WTC11 (cell line): Measurements from ENCODE around the gene SCYGR5. TPM values are rescaled to one million over a fixed set of nuclear protein-coding genes. Genes with fewer than 3 reads are reported as not detected.

Experiments
- ATAC-seq: fragments of 200-7000 bp; cut with Tn5 transposase; 2 replicates; pipeline ENCODE4 v1.10.0; 2021; ENCODE audit warnings: mild to moderate bottlenecking, moderate library complexity
- CTCF ChIA-PET: fragments of 300-600 bp; sonication (Branson Sonifier 250); formaldehyde crosslinking; loops from one replicate; lab custom pipeline; 2021; ENCODE audit warnings: antibody characterized with exemption; lab: Charles Lee
- POLR2A ChIA-PET: fragments of 350-600 bp; sonication (Branson Sonifier 250); formaldehyde crosslinking; loops from one replicate; lab custom pipeline; 2021; ENCODE audit warnings: antibody characterized with exemption; lab: Charles Lee
- DNase-seq: peaks from one replicate; pipeline ENCODE4 v3.0.0; 2021; ENCODE audit warnings: low spot score
- H3K27ac Mint-ChIP-seq: 2 replicates; pipeline ENCODE4 v1.8.0; 2021; ENCODE audit warnings: mixed read lengths
- H3K27me3 Mint-ChIP-seq: 2 replicates; pipeline ENCODE4 v1.8.0; 2021; ENCODE audit warnings: low read depth, mild to moderate bottlenecking, moderate library complexity, mixed read lengths
- H3K36me3 Mint-ChIP-seq: 2 replicates; pipeline ENCODE4 v1.8.0; 2021; ENCODE audit warnings: mixed read lengths
- H3K4me1 Mint-ChIP-seq: 2 replicates; pipeline ENCODE4 v1.8.0; 2022; ENCODE audit warnings: mixed read lengths
- H3K4me3 Mint-ChIP-seq: 2 replicates; pipeline ENCODE4 v1.8.0; 2021; ENCODE audit warnings: mild to moderate bottlenecking, moderate library complexity, mixed read lengths
- H3K9me3 Mint-ChIP-seq: 2 replicates; pipeline ENCODE4 v1.8.0; 2021; ENCODE audit warnings: mixed read lengths
- AFF4 ChIP-seq: sonication (generic); formaldehyde crosslinking; IDR thresholded peaks from 2 replicates; pipeline ENCODE4 v1.8.1; 2023; ENCODE audit warnings: mild to moderate bottlenecking, missing genetic modification reagents, borderline replicate concordance
- ATF3 ChIP-seq: sonication (generic); formaldehyde crosslinking; conservative IDR thresholded peaks from 2 replicates; pipeline ENCODE4 v1.8.1; 2022; ENCODE audit warnings: mild to moderate bottlenecking, missing genetic modification reagents
- ESRRA ChIP-seq: sonication (generic); formaldehyde crosslinking; IDR thresholded peaks from 2 replicates; pipeline ENCODE4 v1.8.1; 2022; ENCODE audit warnings: mild to moderate bottlenecking, missing genetic modification reagents, borderline replicate concordance
- MYBL2 ChIP-seq: sonication (generic); formaldehyde crosslinking; IDR thresholded peaks from 2 replicates; pipeline ENCODE4 v1.8.1; 2023; ENCODE audit warnings: mild to moderate bottlenecking, moderate library complexity, missing genetic modification reagents
- NFYB ChIP-seq: sonication (generic); formaldehyde crosslinking; conservative IDR thresholded peaks from 2 replicates; pipeline ENCODE4 v1.8.0; 2022; ENCODE audit warnings: low read depth, missing genetic modification reagents
- NR1H2 ChIP-seq: sonication (generic); formaldehyde crosslinking; IDR thresholded peaks from 2 replicates; pipeline ENCODE4 v1.9.0; 2021; ENCODE audit warnings: mild to moderate bottlenecking, moderate library complexity, missing genetic modification reagents
- OVOL2 ChIP-seq: fragments of 250-450 bp; sonication (Bioruptor Pico); IDR thresholded peaks from 2 replicates; pipeline ENCODE4 v1.9.0; 2021; ENCODE audit warnings: mild to moderate bottlenecking, borderline replicate concordance
- PREB ChIP-seq: sonication (generic); formaldehyde crosslinking; IDR thresholded peaks from 2 replicates; pipeline ENCODE4 v1.8.1; 2022; ENCODE audit warnings: mild to moderate bottlenecking, missing genetic modification reagents, moderate library complexity, borderline replicate concordance
- RELA ChIP-seq: sonication (generic); formaldehyde crosslinking; IDR thresholded peaks from 2 replicates; pipeline ENCODE4 v1.8.1; 2022; ENCODE audit warnings: missing genetic modification reagents, mild to moderate bottlenecking, borderline replicate concordance
- SMAD3 ChIP-seq: sonication (generic); formaldehyde crosslinking; IDR thresholded peaks from 2 replicates; pipeline ENCODE4 v1.8.0; 2022; ENCODE audit warnings: missing genetic modification reagents, mild to moderate bottlenecking, borderline replicate concordance
- SMAD4 ChIP-seq: sonication (generic); formaldehyde crosslinking; IDR thresholded peaks from 2 replicates; pipeline ENCODE4 v1.8.0; 2022; ENCODE audit warnings: mild to moderate bottlenecking, missing genetic modification reagents
- SP1 ChIP-seq: sonication (generic); formaldehyde crosslinking; conservative IDR thresholded peaks from 2 replicates; pipeline ENCODE4 v1.8.1; 2022; ENCODE audit warnings: missing genetic modification reagents
- TEAD4 ChIP-seq: sonication (generic); formaldehyde crosslinking; IDR thresholded peaks from 2 replicates; pipeline ENCODE4 v1.8.0; 2022; ENCODE audit warnings: mild to moderate bottlenecking, missing genetic modification reagents
- ZNF512 ChIP-seq: sonication (generic); formaldehyde crosslinking; IDR thresholded peaks from 2 replicates; pipeline ENCODE4 v1.8.1; 2022; ENCODE audit warnings: missing genetic modification reagents, borderline replicate concordance
- ZNF532 ChIP-seq: fragments of 250-450 bp; sonication (Bioruptor Pico); IDR thresholded peaks from 2 replicates; pipeline ENCODE4 v1.9.0; 2021; ENCODE audit warnings: mild to moderate bottlenecking, borderline replicate concordance
- total RNA-seq: library from RNA; stranded (reverse); gene quantifications from 3 replicates; pipeline ENCODE4 v1.2.3, GENCODE V29; 2021
- TF ChIP-seq, protein P1 (sequence below): fragments of 250-450 bp; sonication (Bioruptor Pico); IDR thresholded peaks from 2 replicates; pipeline ENCODE4 v1.9.0; 2021; ENCODE audit warnings: moderate library complexity, mild to moderate bottlenecking, inconsistent platforms, borderline replicate concordance
- TF ChIP-seq, protein P2 (sequence below): sonication (generic); formaldehyde crosslinking; IDR thresholded peaks from 2 replicates; pipeline ENCODE4 v1.8.1; 2023; ENCODE audit warnings: mild to moderate bottlenecking, moderate library complexity, missing genetic modification reagents
- TF ChIP-seq, protein P3 (sequence below): fragments of 250-450 bp; sonication (Bioruptor Pico); conservative IDR thresholded peaks from 2 replicates; pipeline ENCODE4 v1.9.0; 2021; ENCODE audit warnings: mild to moderate bottlenecking

SCYGR5 gene
- total RNA-seq, 1 experiment from 2014 or later: not detected

DNA sequence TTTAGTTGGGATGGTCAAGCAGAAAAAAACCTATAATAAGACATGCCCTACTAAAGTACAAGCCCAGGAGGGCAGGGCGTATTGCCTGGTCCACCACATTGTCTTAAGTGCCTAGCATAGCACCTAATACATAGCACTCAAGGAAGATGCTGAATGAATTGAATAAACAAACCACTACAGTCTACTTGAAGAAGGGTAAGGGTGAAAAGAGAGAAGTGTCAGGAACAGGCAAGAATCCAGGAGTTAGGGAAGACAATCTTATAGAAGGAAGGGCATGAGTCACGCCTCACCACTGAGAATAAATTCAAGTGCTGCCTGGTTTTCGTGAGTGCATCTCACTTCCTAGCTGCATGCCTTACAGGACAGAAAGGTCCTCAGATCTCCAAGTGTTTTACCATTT is 37.4 kb downstream of the SCYGR5 start (continued):
- TF ChIP-seq TEAD4 (CRISPR knock-in tag) (no peak), OVOL2 (CRISPR knock-in tag) (no peak), AFF4 (CRISPR knock-in tag) (no peak), SMAD4 (CRISPR knock-in tag) (no peak), MYBL2 (CRISPR knock-in tag) (no peak), PREB (CRISPR knock-in tag) (no peak), RELA (CRISPR knock-in tag) (no peak)
- TF ChIP-seq, protein P1, sequence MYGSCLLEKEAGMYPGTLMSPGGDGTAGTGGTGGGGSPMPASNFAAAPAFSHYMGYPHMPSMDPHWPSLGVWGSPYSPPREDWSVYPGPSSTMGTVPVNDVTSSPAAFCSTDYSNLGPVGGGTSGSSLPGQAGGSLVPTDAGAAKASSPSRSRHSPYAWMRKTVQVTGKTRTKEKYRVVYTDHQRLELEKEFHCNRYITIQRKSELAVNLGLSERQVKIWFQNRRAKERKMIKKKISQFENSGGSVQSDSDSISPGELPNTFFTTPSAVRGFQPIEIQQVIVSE (CRISPR knock-in tag): no peak

DNA sequence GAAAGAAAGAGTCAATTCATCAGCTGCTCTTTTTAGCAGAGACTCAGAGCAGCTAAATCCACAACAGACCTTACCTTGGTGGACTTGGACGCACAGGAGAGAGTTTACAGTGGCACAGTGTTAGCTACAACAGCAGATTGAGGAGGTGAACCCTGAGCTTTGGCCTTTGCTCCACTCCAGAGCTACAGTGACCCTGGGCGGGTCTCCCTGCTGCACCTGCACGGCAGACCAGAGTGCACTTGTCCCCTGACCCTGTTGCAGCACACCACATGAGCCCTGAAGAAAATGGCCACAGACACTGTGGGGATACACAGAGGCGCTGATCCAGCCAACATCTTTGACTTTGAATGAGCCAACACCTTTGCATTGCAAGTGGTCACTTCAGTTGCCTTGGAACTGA is 40.3 kb downstream of the SCYGR5 start:
- TF ChIP-seq ESRRA (CRISPR knock-in tag) (no peak), ATF3 (no peak), SMAD3 (CRISPR knock-in tag) (no peak), TEAD4 (CRISPR knock-in tag) (no peak), NFYB (no peak), ZNF532 (CRISPR knock-in tag) (no peak), ZNF512 (CRISPR knock-in tag) (no peak), SP1 (CRISPR knock-in tag) (no peak), NR1H2 (no peak), SMAD4 (CRISPR knock-in tag) (no peak)
- TF ChIP-seq, protein P2, sequence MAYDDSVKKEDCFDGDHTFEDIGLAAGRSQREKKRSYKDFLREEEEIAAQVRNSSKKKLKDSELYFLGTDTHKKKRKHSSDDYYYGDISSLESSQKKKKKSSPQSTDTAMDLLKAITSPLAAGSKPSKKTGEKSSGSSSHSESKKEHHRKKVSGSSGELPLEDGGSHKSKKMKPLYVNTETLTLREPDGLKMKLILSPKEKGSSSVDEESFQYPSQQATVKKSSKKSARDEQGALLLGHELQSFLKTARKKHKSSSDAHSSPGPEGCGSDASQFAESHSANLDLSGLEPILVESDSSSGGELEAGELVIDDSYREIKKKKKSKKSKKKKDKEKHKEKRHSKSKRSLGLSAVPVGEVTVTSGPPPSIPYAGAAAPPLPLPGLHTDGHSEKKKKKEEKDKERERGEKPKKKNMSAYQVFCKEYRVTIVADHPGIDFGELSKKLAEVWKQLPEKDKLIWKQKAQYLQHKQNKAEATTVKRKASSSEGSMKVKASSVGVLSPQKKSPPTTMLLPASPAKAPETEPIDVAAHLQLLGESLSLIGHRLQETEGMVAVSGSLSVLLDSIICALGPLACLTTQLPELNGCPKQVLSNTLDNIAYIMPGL (CRISPR knock-in tag): no peak
- TF ChIP-seq, protein P3, sequence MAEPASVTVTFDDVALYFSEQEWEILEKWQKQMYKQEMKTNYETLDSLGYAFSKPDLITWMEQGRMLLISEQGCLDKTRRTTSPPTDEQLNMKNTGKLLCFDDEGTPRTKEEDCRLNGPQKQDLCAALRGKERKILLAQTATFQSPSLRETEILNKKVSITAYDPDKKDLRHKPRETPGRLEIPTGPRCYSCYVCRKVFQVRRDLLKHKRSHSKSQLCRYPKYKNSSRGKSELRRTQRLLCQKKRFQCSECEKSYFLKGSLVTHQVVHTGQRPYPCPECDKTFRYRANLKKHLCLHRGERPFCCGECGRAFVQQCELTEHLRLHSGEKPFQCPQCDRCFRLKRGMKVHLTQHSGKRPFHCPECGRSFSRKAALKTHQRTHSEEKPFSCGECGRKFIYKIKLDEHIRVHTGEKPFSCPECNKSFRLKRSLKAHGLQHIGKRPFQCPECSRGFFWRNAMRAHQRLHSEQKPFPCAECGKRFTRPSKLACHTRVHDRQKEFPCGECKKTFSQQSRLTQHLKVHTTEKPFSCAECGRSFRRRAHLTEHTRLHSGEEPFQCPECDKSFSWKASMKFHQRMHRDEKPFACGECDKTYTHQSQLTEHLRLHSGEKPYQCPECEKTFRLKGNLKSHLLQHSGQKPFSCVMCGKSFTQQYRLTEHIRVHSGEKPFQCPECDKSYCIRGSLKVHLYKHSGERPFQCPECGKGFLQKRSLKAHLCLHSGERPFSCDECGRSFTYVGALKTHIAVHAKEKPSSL (CRISPR knock-in tag): no peak
- peaks cover 15% of the 10 kb centered on the region for H3K36me3 Mint-ChIP-seq
- H3K4me1 Mint-ChIP-seq: 0 out of 2 replicates have a peak, but pooled peaks cover 3% of the 10 kb centered on the region
- no peak overlapping the region for H3K27ac Mint-ChIP-seq
- ATAC-seq (no peak), DNase-seq (no peak)
- peaks cover 9% of the 10 kb centered on the region for H3K9me3 Mint-ChIP-seq
- CTCF ChIA-PET: no interaction called here
- POLR2A ChIA-PET: no interaction called here
- H3K4me3 Mint-ChIP-seq: no peak overlapping the region
- H3K27me3 Mint-ChIP-seq: no peaks in the 10 kb centered on the region
